Muscle of leg (tissue), 11 donors: ENCODE data around the gene LRRC47. TPM values are rescaled to one million over a fixed set of nuclear protein-coding genes. Genes with fewer than 3 reads are reported as not detected.
"Not testable (repeated sequence)": the region's sequence is repeated elsewhere in the genome, so short reads cannot be mapped to it uniquely, and the experiment has no call there.

Source experiments
- DNase-seq: peaks from one replicate; pipeline ENCODE4 v3.0.0; 2013
- H3K27ac ChIP-seq: one replicate; pipeline ENCODE4 v1.5.1; 2013; ENCODE audit warnings: mild to moderate bottlenecking, low read length, control low read depth
- H3K27me3 ChIP-seq: one replicate; pipeline ENCODE4 v1.6.1; 2013; ENCODE audit warnings: low read length; ENCODE audit not compliant: control insufficient read depth, insufficient read depth
- H3K36me3 ChIP-seq: one replicate; pipeline ENCODE4 v1.6.1; 2013; ENCODE audit warnings: low read length; ENCODE audit not compliant: control insufficient read depth, insufficient read depth
- H3K4me1 ChIP-seq: one replicate; pipeline ENCODE4 v1.6.1; 2013; ENCODE audit warnings: low read length; ENCODE audit not compliant: control insufficient read depth, insufficient read depth
- H3K4me3 ChIP-seq: one replicate; pipeline ENCODE4 v1.5.1; 2013; ENCODE audit warnings: low read length, control low read depth
- H3K9me3 ChIP-seq: replicated peaks from 2 replicates; pipeline ENCODE4 v1.6.1; 2013; ENCODE audit warnings: low read depth, low read length; ENCODE audit not compliant: control insufficient read depth
- WGBS: methylation state at CpG from one replicate; pipeline ENCODE4 v1.1.5; 2013; ENCODE audit warnings: missing lambda C conversion rate; ENCODE audit not compliant: insufficient coverage; 5-methylcytosine and 5-hydroxymethylcytosine counted together
- polyA plus RNA-seq, 8 donors: library from polyadenylated mRNA; unstranded; fragments of 120-200 nt; gene quantifications; one replicate each; pipeline versions ENCODE4 v1.2.1 to v1.2.3, GENCODE V29; 2013; ENCODE audit warnings: inconsistent platforms in 1 of 8, low replicate concordance in 1 of 8; ENCODE audit not compliant: insufficient read length in 8 of 8, insufficient read depth in 1 of 8
- total RNA-seq: library from RNA; stranded (reverse); fragments of 120-200 nt; gene quantifications from one replicate; pipeline ENCODE4 v1.2.4, GENCODE V29; 2013

The LRRC47 gene
- total and polyA plus RNA-seq, 9 donors: 34.4 to 56.1 (median 50.1) TPM

- 88% methylated on average over 26 of the region's 28 CpGs for WGBS
- Histone ChIP-seq H3K27ac (no peak overlapping the region), H3K4me1 (peaks cover 32% of the 10 kb centered on the region), H3K27me3 (no peaks in the 10 kb centered on the region), H3K36me3 (peaks cover 43% of the 10 kb centered on the region), H3K4me3 (no peak overlapping the region), H3K9me3 (no peaks in the 10 kb centered on the region)
- DNase-seq: no peak
Observed at GRCh38 chr1:3817821-3818597, 21.7 kb upstream of the LRRC47 start.

GRCh38 chr1:3817138-3817740 is 20.9 kb upstream of the LRRC47 start:
- peaks cover 29% of the 10 kb centered on the region for H3K4me1 ChIP-seq
- H3K27me3 ChIP-seq: no peaks in the 10 kb centered on the region
- H3K4me3 ChIP-seq: no peak overlapping the region
- H3K36me3 ChIP-seq: peaks cover 35% of the 10 kb centered on the region
- H3K27ac ChIP-seq: no peak overlapping the region
- WGBS: 92% methylated on average over 15 of the region's 17 CpGs
- DNase-seq: no peak
- H3K9me3 ChIP-seq: no peaks in the 10 kb centered on the region

- no peaks in the 10 kb centered on the region for H3K9me3 ChIP-seq
- H3K4me1 ChIP-seq: peaks cover 22% of the 10 kb centered on the region
- no peak overlapping the region for H3K4me3 ChIP-seq
- H3K27ac ChIP-seq: no peak overlapping the region
- no peak for DNase-seq
- peaks cover 28% of the 10 kb centered on the region for H3K36me3 ChIP-seq
- no peaks in the 10 kb centered on the region for H3K27me3 ChIP-seq
- WGBS: 88% methylated on average over 33 of the region's 38 CpGs
Observed at GRCh38 chr1:3816331-3817137, 20.2 kb upstream of the LRRC47 start.

GRCh38 chr1:3814771-3815561 is 18.7 kb upstream of the LRRC47 start:
- Histone ChIP-seq H3K27ac (no peak overlapping the region), H3K4me3 (no peak overlapping the region), H3K9me3 (no peaks in the 10 kb centered on the region), H3K27me3 (no peaks in the 10 kb centered on the region), H3K4me1 (peaks cover 10% of the 10 kb centered on the region), H3K36me3 (peaks cover 24% of the 10 kb centered on the region)
- DNase-seq: no peak
- 79% methylated on average over 33 of the region's 42 CpGs for whole genome bisulfite sequencing

- Histone ChIP-seq H3K27me3 (no peaks in the 10 kb centered on the region), H3K4me1 (peaks cover 2% of the 10 kb centered on the region), H3K27ac (no peak overlapping the region), H3K36me3 (peaks cover 20% of the 10 kb centered on the region), H3K4me3 (no peak overlapping the region), H3K9me3 (no peaks in the 10 kb centered on the region)
- no peak for DNase-seq
- WGBS: no CpG with 5 or more reads among the region's 2 CpGs
Observed at GRCh38 chr1:3814065-3814464, 17.8 kb upstream of the LRRC47 start.

- H3K27ac ChIP-seq: no peak overlapping the region
- DNase-seq: no peak
- no peaks in the 10 kb centered on the region for H3K4me1 ChIP-seq
- H3K27me3 ChIP-seq: no peaks in the 10 kb centered on the region
- H3K4me3 ChIP-seq: no peak overlapping the region
- H3K36me3 ChIP-seq: peaks cover 20% of the 10 kb centered on the region
- WGBS: no CpG with 5 or more reads among the region's 2 CpGs
- H3K9me3 ChIP-seq: no peaks in the 10 kb centered on the region
Observed at GRCh38 chr1:3811595-3811911, 15.3 kb upstream of the LRRC47 start.

- 77% methylated on average over 3 of the region's 9 CpGs for WGBS
- not testable (repeated sequence) for H3K4me3 ChIP-seq, H3K9me3 ChIP-seq, H3K27ac ChIP-seq, DNase-seq, H3K4me1 ChIP-seq, H3K27me3 ChIP-seq
- peaks cover 13% of the 10 kb centered on the region for H3K36me3 ChIP-seq
Observed at GRCh38 chr1:3810149-3810761, 14.0 kb upstream of the LRRC47 start.

- no peaks in the 10 kb centered on the region for H3K4me1 ChIP-seq
- peaks cover 7% of the 10 kb centered on the region for H3K36me3 ChIP-seq
- no peaks in the 10 kb centered on the region for H3K9me3 ChIP-seq
- no peak overlapping the region for H3K4me3 ChIP-seq
- WGBS: 52% methylated on average over 5 of the region's 7 CpGs
- no peak for DNase-seq
- H3K27me3 ChIP-seq: peaks cover 4% of the 10 kb centered on the region
- H3K27ac ChIP-seq: no peak overlapping the region
Observed at GRCh38 chr1:3809680-3810079, 13.4 kb upstream of the LRRC47 start.

- no peak for DNase-seq
- Histone ChIP-seq H3K27ac (no peak overlapping the region), H3K9me3 (no peaks in the 10 kb centered on the region), H3K4me1 (no peaks in the 10 kb centered on the region), H3K36me3 (no peaks in the 10 kb centered on the region), H3K4me3 (no peak overlapping the region), H3K27me3 (peaks cover 4% of the 10 kb centered on the region)
- WGBS: no CpG with 5 or more reads among the region's 5 CpGs
Observed at GRCh38 chr1:3807769-3808168, 11.5 kb upstream of the LRRC47 start.
